Thoracic aorta (tissue), 2 donors: ENCODE data around the gene FOSL1. TPM values are rescaled to one million over a fixed set of nuclear protein-coding genes. Genes with fewer than 3 reads are reported as not detected.

Source experiments
- ATAC-seq: fragments of 150-250 bp; one replicate; pipeline ENCODE4 v1.8.0; 2017; ENCODE audit warnings: low read depth; ENCODE audit not compliant: insufficient number of reproducible peaks, low FRiP score
- DNase-seq: peaks from one replicate; pipeline ENCODE4 v3.0.0-alpha.2; 2020; ENCODE audit warnings: low spot score
- H3K27ac ChIP-seq, 2 donors: fragments of 200-600 bp; sonication (generic); 1 replicate in 1 of 2; 2 replicates in 1 of 2; pipeline ENCODE4 v1.5.1; 2016; ENCODE audit warnings: mild to moderate bottlenecking in 2 of 2, moderate library complexity in 2 of 2
- H3K27me3 ChIP-seq: fragments of 200-600 bp; sonication (generic); replicated peaks from 2 replicates; pipeline ENCODE4 v1.6.0; 2016; ENCODE audit warnings: mild to moderate bottlenecking; ENCODE audit not compliant: insufficient read depth
- H3K36me3 ChIP-seq: fragments of 200-600 bp; sonication (generic); one replicate; pipeline ENCODE4 v1.5.1; 2016
- H3K4me1 ChIP-seq, 2 donors: fragments of 200-600 bp; sonication (generic); 1 replicate in 1 of 2; 2 replicates in 1 of 2; pipeline versions ENCODE4 v1.5.1 to v1.6.0; 2016; ENCODE audit warnings: low read depth in 2 of 2, mild to moderate bottlenecking in 1 of 2; ENCODE audit not compliant: control insufficient read depth in 1 of 2
- H3K4me3 ChIP-seq: fragments of 200-600 bp; sonication (generic); 2 replicates; pipeline ENCODE4 v1.5.1; 2016; ENCODE audit warnings: mild to moderate bottlenecking
- H3K9me3 ChIP-seq: fragments of 200-600 bp; sonication (generic); 2 replicates; pipeline ENCODE4 v1.5.1; 2016
- total RNA-seq, 2 donors: library from RNA; depleted of rRNA; stranded (reverse); fragments of >200 nt; gene quantifications; one replicate each; pipeline versions ENCODE4 v1.1.0 to v1.2.3, GENCODE V29; 2016
- TF ChIP-seq, protein P1 (sequence below): fragments of 200-600 bp; sonication (generic); IDR thresholded peaks from one replicate; pipeline ENCODE4 v1.5.1; 2019; ENCODE audit warnings: antibody characterized with exemption

The FOSL1 gene
- total RNA-seq, 2 donors from 2014 or later = 25.6 to 143 TPM

DNA sequence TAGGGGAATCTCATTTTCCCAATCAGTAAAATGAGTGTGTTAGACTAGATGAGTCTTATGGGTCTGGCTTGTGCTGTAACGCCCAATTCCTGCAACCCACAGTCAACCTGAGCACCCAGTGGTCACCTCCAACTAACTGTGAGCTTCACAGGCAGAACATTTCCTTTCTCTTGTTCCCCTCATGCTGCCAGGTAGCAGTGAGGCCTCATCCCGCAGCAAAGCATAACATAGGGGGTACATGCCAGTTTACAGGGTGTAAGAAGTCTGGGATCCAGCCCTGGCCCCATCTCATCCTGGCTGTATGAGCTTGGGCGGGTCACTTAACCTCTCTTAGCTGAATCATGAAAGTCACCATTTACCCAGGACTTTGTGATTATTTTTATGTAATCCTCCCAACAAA, 31.3 kb downstream of the FOSL1 start:
- Histone ChIP-seq H3K4me3 (no peak overlapping the region), H3K4me1 (peaks cover 5 to 31% of the 10 kb centered on the region in 2 donors), H3K9me3 (no peaks in the 10 kb centered on the region), H3K27ac (peak overlapping the region in 1 of 2 donors; percentile 47), H3K36me3 (peaks cover 49% of the 10 kb centered on the region), H3K27me3 (no peaks in the 10 kb centered on the region)
- DNase-seq (no peak), ATAC-seq (no peak)
- TF ChIP-seq, protein P1, sequence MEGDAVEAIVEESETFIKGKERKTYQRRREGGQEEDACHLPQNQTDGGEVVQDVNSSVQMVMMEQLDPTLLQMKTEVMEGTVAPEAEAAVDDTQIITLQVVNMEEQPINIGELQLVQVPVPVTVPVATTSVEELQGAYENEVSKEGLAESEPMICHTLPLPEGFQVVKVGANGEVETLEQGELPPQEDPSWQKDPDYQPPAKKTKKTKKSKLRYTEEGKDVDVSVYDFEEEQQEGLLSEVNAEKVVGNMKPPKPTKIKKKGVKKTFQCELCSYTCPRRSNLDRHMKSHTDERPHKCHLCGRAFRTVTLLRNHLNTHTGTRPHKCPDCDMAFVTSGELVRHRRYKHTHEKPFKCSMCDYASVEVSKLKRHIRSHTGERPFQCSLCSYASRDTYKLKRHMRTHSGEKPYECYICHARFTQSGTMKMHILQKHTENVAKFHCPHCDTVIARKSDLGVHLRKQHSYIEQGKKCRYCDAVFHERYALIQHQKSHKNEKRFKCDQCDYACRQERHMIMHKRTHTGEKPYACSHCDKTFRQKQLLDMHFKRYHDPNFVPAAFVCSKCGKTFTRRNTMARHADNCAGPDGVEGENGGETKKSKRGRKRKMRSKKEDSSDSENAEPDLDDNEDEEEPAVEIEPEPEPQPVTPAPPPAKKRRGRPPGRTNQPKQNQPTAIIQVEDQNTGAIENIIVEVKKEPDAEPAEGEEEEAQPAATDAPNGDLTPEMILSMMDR = no peak

DNA sequence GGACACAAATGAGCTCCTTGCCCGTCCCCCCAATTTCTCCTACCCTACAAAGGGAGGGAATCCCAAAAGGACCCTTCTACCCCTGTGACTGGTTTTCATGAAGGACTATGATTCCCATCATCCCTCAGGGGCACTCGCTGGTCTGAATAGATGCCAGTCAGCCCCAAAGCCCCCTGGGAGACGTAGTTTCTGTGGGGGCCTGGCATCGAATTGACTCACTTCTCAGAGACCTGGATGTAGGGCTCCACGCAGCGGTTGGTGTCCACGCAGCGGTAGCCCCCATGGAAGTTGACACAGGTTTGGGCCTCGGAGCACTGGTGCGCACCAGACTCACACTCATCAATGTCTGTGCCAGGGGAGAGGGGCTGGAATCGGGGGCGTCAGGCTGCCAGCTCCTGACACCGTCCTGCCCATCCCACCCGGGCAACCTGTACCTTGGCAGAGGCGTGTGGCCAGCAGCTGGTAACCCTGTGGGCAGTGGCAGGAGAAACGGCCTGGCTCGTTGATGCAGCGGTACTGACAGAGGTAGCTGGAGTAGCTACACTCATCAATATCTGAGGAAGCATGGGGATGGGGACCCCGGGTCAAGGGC, 32.0 kb downstream of the FOSL1 start:
- H3K27ac ChIP-seq = no peak overlapping the region
- no peaks in the 10 kb centered on the region for H3K9me3 ChIP-seq
- no peak overlapping the region for H3K4me3 ChIP-seq
- DNase-seq (no peak), ATAC-seq (no peak)
- TF ChIP-seq, protein P1 = no peak
- H3K4me1 ChIP-seq = peaks cover 5 to 28% of the 10 kb centered on the region in 2 donors
- no peaks in the 10 kb centered on the region for H3K27me3 ChIP-seq
- peaks cover 57% of the 10 kb centered on the region for H3K36me3 ChIP-seq

DNA sequence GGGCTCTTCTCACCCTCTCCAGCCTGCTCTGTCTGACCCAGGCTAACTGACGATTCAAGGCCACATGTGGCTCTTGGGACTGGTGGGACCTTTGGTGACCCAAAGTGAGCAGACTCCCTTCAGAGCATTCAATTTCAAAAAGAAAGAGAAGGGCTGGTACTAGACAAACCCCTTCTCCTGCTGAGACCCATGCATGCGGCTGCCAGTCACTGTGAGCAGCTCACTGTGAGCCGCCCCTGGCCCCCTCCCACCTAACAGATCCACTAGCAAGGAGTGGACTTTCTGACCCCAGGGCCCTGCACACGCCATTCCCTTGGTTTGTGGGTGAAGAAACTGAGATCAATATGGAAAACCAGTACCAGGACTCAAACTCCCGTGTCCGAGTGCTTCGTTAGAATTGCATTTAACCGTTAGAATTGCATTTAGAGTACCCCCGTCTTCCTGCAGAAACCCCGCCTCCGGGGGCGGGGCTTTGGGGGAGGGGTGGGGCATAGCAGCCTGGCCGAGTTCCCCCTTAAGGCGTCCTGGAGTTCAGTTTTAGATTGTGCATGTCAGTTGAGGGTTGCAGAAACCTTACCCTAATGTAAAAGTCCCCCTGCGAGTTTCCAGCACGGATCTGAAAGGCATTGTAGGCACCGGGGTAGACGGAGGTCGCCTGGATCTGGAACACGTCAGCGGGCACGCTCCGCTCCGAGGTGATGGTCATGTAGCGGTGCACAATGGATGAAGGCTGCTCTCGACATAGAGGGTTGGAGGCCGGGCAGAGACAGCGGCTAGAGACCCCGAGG, 32.7 kb downstream of the FOSL1 start:
- H3K9me3 ChIP-seq = no peaks in the 10 kb centered on the region
- H3K36me3 ChIP-seq = peaks cover 62% of the 10 kb centered on the region
- peaks cover 5 to 34% of the 10 kb centered on the region in 2 donors for H3K4me1 ChIP-seq
- H3K27ac ChIP-seq = no peak overlapping the region
- no peaks in the 10 kb centered on the region for H3K27me3 ChIP-seq
- ATAC-seq = no peak
- no peak for DNase-seq
- TF ChIP-seq, protein P1 = no peak
- no peak overlapping the region for H3K4me3 ChIP-seq

DNA sequence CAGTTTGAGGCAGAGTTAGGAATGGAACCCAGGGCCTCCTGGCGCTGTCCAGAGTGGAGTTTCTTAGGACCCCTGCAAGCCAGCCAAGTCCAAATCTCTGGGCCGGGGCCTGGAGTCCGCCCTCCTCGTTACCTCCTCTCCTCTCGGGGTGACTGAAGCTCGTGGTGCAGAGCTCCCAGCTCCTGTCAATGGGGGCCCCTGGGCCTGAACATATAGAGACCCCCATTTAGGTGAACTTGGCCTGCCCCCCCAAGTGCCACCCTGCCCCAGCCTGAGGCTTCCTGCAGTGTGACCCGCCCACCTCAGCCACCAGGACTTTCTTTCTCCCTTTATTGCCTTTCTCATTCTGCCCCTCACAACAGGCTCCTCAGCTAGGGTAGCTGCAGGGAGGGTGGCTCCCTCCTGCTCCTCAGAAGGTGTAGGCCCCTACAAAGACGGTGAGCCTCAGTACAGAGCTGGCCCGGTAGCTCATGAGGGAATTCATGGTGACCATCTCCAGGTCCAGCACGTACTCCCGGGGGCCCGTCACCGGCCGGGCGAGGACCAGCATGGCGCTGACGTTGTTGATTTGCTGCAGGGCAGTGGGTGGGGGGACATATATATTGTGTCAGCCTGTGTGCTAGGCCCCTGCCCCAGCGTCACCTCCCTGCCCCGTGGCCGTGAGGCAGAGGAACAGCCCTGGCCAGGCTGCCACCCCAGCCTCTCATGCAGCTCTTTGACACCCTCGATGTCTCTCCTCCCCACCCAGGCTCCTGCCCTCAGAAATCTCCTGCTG, 33.5 kb downstream of the FOSL1 start:
- Histone ChIP-seq H3K4me3 (no peak overlapping the region), H3K36me3 (peaks cover 69% of the 10 kb centered on the region), H3K9me3 (no peaks in the 10 kb centered on the region), H3K4me1 (peaks cover 9 to 38% of the 10 kb centered on the region in 2 donors), H3K27me3 (no peaks in the 10 kb centered on the region), H3K27ac (no peak overlapping the region)
- DNase-seq = no peak
- TF ChIP-seq, protein P1 = no peak
- ATAC-seq = no peak
